Pancreas (tissue), 10 donors: Measurements from ENCODE around the gene FOXC1. TPM values are rescaled to one million over a fixed set of nuclear protein-coding genes. Genes with fewer than 3 reads are reported as not detected.

Source experiments
- ATAC-seq, 4 donors: fragments of 200-7000 bp; cut with Tn5 transposase; one replicate each; pipeline versions ENCODE4 v1.8.0 to v1.9.1; 2020; ENCODE audit warnings: mild to moderate bottlenecking in 4 of 4, moderate library complexity in 4 of 4
- DNase-seq, 6 donors: peaks; one replicate each; pipeline ENCODE4 v3.0.0-alpha.2; 2020
- FAIRE-seq: peaks from 2 replicates; lab custom pipeline; 2012; peaks lifted over from hg19 to GRCh38; lab: Jason Lieb, UNC
- H3K27ac ChIP-seq, 4 donors: fragments of 200-600 bp; sonication (generic); 1 replicate in 3 of 4; 2 replicates in 1 of 4; pipeline versions ENCODE4 v1.5.0 to v1.8.0; 2020
- H3K27me3 ChIP-seq, 4 donors: fragments of 200-600 bp; one replicate each; pipeline ENCODE4 v1.8.0; 2021
- H3K36me3 ChIP-seq, 3 donors: fragments of 200-600 bp; sonication (generic) in 1 of 3; one replicate each; pipeline versions ENCODE4 v1.5.0 to v1.8.0; 2020 to 2021
- H3K4me1 ChIP-seq, 3 donors: fragments of 200-600 bp; one replicate each; pipeline ENCODE4 v1.8.0; 2021
- H3K4me3 ChIP-seq, 4 donors: fragments of 200-600 bp; sonication (generic) in 2 of 4; one replicate each; pipeline versions ENCODE4 v1.5.0 to v1.8.0; 2020 to 2021
- H3K9me3 ChIP-seq, 4 donors: fragments of 200-600 bp; one replicate each; pipeline ENCODE4 v1.8.0; 2021
- CTCF ChIP-seq, 4 donors: fragments of 200-600 bp; sonication (generic) in 3 of 4; IDR thresholded peaks; one replicate each; pipeline versions ENCODE4 v1.5.0 to v1.8.0; 2021; ENCODE audit warnings: antibody characterized with exemption in 4 of 4
- WGBS, 2 donors: extraction: QIAGEN DNeasy Blood & Tissue Kit; methylation state at CpG; one replicate each; pipeline ENCODE4 v1.1.7; 2013; 5-methylcytosine and 5-hydroxymethylcytosine counted together
- intact Hi-C, 3 donors: fragments of 100-400 bp; cut with DNase I; formaldehyde crosslinking; loops; one replicate each; pipeline versions ENCODE4 v1.11.1 to v1.14.2; 2022
- polyA plus RNA-seq, 2 donors: library from polyadenylated mRNA; stranded (reverse); fragments of 200-250 nt; gene quantifications; one replicate each; pipeline ENCODE4 v1.2.3, GENCODE V29; 2013
- total RNA-seq, 6 donors: library from RNA; stranded (reverse); fragmentation: NEBNext Ultra II Directional in 4 of 6; extraction: Animal tissue kit (Norgen Biotek cat#: 25700) in 4 of 6; gene quantifications; one replicate each; pipeline versions ENCODE4 v1.2.1 to v1.2.4, GENCODE V29; 2021 to 2023
- donor health status: healthy with polysubstance abuse.
- donor health status: DM: no; HTN: no; CAD: no; lungs with moderate emphysema.
- donor health status: DM: no; HTN: no; CAD: no.
- donor health status: control.
- donor health status: control.
- donor health status: Bipolar disorder and iron deficiency.
- donor health status: DM: yes; HTN: yes; CAD: no.
- donor health status: DM: no; HTN: no; CAD: no.
- donor health status: DM: no; HTN: no; CAD: no.
- donor health status: DM: yes; HTN: yes; CAD: no.

The FOXC1 gene
- total and polyA plus RNA-seq, 8 donors: 0.99 to 4.0 (median 2.5) TPM

GRCh38 chr6:1657116-1657770 is 47.5 kb downstream of the FOXC1 start:
- no peak for TF ChIP-seq CTCF (IDR thresholded peaks at IDR 0.05)
- intact Hi-C loops: no loop called here
- Histone ChIP-seq H3K36me3 (no peaks in the 10 kb centered on the region), H3K4me1 (no peaks in the 10 kb centered on the region), H3K4me3 (no peak overlapping the region), H3K27me3 (no peaks in the 10 kb centered on the region), H3K9me3 (no peaks in the 10 kb centered on the region), H3K27ac (no peak overlapping the region)
- no peak for DNase-seq
- FAIRE-seq: no peak
- WGBS, 2 donors: 82 to 84% methylated on average over 13 of the region's 13 CpGs
- no peak for ATAC-seq

- Histone ChIP-seq H3K4me1 (no peaks in the 10 kb centered on the region), H3K36me3 (no peaks in the 10 kb centered on the region), H3K27me3 (no peaks in the 10 kb centered on the region), H3K27ac (no peak overlapping the region), H3K9me3 (no peaks in the 10 kb centered on the region), H3K4me3 (no peak overlapping the region)
- 85 to 88% methylated on average over 7 of the region's 7 CpGs for WGBS, 2 donors
- intact Hi-C loops: no loop called here
- no peak for ATAC-seq
- FAIRE-seq: no peak
- no peak for DNase-seq
- TF ChIP-seq CTCF (IDR thresholded peaks at IDR 0.05): no peak
Observed at GRCh38 chr6:1657771-1658165, 48.1 kb downstream of the FOXC1 start.

- Histone ChIP-seq H3K27ac (no peak overlapping the region), H3K9me3 (no peaks in the 10 kb centered on the region), H3K4me1 (no peaks in the 10 kb centered on the region), H3K27me3 (no peaks in the 10 kb centered on the region), H3K36me3 (no peaks in the 10 kb centered on the region), H3K4me3 (no peak overlapping the region)
- intact Hi-C loops: no loop called here
- WGBS, 2 donors: 93 to 96% methylated on average over 15 of the region's 15 CpGs
- DNase-seq (no peak), ATAC-seq (no peak), FAIRE-seq (no peak)
- no peak for TF ChIP-seq CTCF (IDR thresholded peaks at IDR 0.05)
Observed at GRCh38 chr6:1658212-1659005, 48.7 kb downstream of the FOXC1 start.

GRCh38 chr6:1659816-1660215 is 50.1 kb downstream of the FOXC1 start:
- no peaks in the 10 kb centered on the region for H3K4me1 ChIP-seq
- FAIRE-seq: no peak
- no peak for DNase-seq

More at GRCh38 chr6:1659816-1660215, 50.1 kb downstream of the FOXC1 start:
- WGBS, 2 donors: 91 to 97% methylated on average over 7 of the region's 7 CpGs
- no peaks in the 10 kb centered on the region for H3K9me3 ChIP-seq
- no peak for ATAC-seq
- intact Hi-C loops: no loop called here
- H3K27ac ChIP-seq: no peak overlapping the region
- H3K4me3 ChIP-seq: no peak overlapping the region
- no peaks in the 10 kb centered on the region for H3K27me3 ChIP-seq
- no peak for TF ChIP-seq CTCF (IDR thresholded peaks at IDR 0.05)
- no peaks in the 10 kb centered on the region for H3K36me3 ChIP-seq
